Middle frontal gyrus (tissue), 1 donor: ENCODE measurements around the gene HEXA.

Experiments
- DNase-seq: peaks from one replicate; pipeline ENCODE4 v3.0.0-alpha.2; 2015; ENCODE audit warnings: low spot score; ENCODE audit errors: extremely low spot score

HEXA gene

GRCh38 chr15:72319985-72320671, 55.7 kb downstream of the HEXA start, which contains the start of gene CELF6:
TSS of gene CELF6 (minus strand) at chr15:72320157. CDS start at chr15:72319874, 283 bp downstream.
- DNase-seq, result peak; percentile 56

GRCh38 chr15:72319360-72319984, 56.3 kb downstream of the HEXA start:
- no peak for DNase-seq

GRCh38 chr15:72318408-72318942, 57.3 kb downstream of the HEXA start:
- DNase-seq, result no peak

- DNase-seq, result no peak
Measured at GRCh38 chr15:72315706-72316370, 60.0 kb downstream of the HEXA start.

GRCh38 chr15:72313881-72314280, 61.9 kb downstream of the HEXA start:
- DNase-seq, result no peak

GRCh38 chr15:72313448-72313840, 62.4 kb downstream of the HEXA start:
- no peak for DNase-seq

GRCh38 chr15:72312605-72313447, 63.0 kb downstream of the HEXA start:
- DNase-seq, result no peak

GRCh38 chr15:72307026-72307425, 68.8 kb downstream of the HEXA start:
- no peak for DNase-seq

GRCh38 chr15:72306211-72306785, 69.5 kb downstream of the HEXA start:
- peak; percentile 42 for DNase-seq

- no peak for DNase-seq
Measured at GRCh38 chr15:72304596-72304995, 71.2 kb downstream of the HEXA start.

GRCh38 chr15:72302955-72303354, 72.9 kb downstream of the HEXA start:
- no peak for DNase-seq
